ENCODE measurements around the gene GARIN5B. TPM values are rescaled to one million over a fixed set of nuclear protein-coding genes. Genes with fewer than 3 reads are reported as not detected.

GARIN5B gene
- total and polyA plus RNA-seq, 2 of the 8 experiments (the other 6 are each of a cell fraction or from before 2014, with no cell fraction given), result 0.03 TPM; not detected in 1

GRCh38 chr19:55350620-55351315 is 12.3 kb downstream of the GARIN5B start (continued):
- TF ChIP-seq, protein P1, sequence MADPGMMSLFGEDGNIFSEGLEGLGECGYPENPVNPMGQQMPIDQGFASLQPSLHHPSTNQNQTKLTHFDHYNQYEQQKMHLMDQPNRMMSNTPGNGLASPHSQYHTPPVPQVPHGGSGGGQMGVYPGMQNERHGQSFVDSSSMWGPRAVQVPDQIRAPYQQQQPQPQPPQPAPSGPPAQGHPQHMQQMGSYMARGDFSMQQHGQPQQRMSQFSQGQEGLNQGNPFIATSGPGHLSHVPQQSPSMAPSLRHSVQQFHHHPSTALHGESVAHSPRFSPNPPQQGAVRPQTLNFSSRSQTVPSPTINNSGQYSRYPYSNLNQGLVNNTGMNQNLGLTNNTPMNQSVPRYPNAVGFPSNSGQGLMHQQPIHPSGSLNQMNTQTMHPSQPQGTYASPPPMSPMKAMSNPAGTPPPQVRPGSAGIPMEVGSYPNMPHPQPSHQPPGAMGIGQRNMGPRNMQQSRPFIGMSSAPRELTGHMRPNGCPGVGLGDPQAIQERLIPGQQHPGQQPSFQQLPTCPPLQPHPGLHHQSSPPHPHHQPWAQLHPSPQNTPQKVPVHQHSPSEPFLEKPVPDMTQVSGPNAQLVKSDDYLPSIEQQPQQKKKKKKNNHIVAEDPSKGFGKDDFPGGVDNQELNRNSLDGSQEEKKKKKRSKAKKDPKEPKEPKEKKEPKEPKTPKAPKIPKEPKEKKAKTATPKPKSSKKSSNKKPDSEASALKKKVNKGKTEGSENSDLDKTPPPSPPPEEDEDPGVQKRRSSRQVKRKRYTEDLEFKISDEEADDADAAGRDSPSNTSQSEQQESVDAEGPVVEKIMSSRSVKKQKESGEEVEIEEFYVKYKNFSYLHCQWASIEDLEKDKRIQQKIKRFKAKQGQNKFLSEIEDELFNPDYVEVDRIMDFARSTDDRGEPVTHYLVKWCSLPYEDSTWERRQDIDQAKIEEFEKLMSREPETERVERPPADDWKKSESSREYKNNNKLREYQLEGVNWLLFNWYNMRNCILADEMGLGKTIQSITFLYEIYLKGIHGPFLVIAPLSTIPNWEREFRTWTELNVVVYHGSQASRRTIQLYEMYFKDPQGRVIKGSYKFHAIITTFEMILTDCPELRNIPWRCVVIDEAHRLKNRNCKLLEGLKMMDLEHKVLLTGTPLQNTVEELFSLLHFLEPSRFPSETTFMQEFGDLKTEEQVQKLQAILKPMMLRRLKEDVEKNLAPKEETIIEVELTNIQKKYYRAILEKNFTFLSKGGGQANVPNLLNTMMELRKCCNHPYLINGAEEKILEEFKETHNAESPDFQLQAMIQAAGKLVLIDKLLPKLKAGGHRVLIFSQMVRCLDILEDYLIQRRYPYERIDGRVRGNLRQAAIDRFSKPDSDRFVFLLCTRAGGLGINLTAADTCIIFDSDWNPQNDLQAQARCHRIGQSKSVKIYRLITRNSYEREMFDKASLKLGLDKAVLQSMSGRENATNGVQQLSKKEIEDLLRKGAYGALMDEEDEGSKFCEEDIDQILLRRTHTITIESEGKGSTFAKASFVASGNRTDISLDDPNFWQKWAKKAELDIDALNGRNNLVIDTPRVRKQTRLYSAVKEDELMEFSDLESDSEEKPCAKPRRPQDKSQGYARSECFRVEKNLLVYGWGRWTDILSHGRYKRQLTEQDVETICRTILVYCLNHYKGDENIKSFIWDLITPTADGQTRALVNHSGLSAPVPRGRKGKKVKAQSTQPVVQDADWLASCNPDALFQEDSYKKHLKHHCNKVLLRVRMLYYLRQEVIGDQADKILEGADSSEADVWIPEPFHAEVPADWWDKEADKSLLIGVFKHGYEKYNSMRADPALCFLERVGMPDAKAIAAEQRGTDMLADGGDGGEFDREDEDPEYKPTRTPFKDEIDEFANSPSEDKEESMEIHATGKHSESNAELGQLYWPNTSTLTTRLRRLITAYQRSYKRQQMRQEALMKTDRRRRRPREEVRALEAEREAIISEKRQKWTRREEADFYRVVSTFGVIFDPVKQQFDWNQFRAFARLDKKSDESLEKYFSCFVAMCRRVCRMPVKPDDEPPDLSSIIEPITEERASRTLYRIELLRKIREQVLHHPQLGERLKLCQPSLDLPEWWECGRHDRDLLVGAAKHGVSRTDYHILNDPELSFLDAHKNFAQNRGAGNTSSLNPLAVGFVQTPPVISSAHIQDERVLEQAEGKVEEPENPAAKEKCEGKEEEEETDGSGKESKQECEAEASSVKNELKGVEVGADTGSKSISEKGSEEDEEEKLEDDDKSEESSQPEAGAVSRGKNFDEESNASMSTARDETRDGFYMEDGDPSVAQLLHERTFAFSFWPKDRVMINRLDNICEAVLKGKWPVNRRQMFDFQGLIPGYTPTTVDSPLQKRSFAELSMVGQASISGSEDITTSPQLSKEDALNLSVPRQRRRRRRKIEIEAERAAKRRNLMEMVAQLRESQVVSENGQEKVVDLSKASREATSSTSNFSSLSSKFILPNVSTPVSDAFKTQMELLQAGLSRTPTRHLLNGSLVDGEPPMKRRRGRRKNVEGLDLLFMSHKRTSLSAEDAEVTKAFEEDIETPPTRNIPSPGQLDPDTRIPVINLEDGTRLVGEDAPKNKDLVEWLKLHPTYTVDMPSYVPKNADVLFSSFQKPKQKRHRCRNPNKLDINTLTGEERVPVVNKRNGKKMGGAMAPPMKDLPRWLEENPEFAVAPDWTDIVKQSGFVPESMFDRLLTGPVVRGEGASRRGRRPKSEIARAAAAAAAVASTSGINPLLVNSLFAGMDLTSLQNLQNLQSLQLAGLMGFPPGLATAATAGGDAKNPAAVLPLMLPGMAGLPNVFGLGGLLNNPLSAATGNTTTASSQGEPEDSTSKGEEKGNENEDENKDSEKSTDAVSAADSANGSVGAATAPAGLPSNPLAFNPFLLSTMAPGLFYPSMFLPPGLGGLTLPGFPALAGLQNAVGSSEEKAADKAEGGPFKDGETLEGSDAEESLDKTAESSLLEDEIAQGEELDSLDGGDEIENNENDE (IDR thresholded peaks at IDR 0.05; ENCODE audit: insufficient replicate concordance, low read length), result no peak
- no peak for TF ChIP-seq RXRA (IDR thresholded peaks at IDR 0.05; ENCODE audit: insufficient read depth, low read depth, low read length)
- no peak for TF ChIP-seq KDM4A (IDR thresholded peaks at IDR 0.05; ENCODE audit: low read depth, low read length, severe bottlenecking)
- no peak for TF ChIP-seq CREB1 (IDR thresholded peaks at IDR 0.05)
- no peak for TF ChIP-seq SP1 (IDR thresholded peaks at IDR 0.05; ENCODE audit: low read depth, low read length)
- no peak for TF ChIP-seq RAD21 (IDR thresholded peaks at IDR 0.05 in 1 of 2, conservative IDR thresholded peaks at IDR 0.05 in 1 of 2; ENCODE audit: low read depth in 2 of 2, low read length in 2 of 2)

Measured in H1 (cell line).